ENCODE data around the gene PARP11.

DNA sequence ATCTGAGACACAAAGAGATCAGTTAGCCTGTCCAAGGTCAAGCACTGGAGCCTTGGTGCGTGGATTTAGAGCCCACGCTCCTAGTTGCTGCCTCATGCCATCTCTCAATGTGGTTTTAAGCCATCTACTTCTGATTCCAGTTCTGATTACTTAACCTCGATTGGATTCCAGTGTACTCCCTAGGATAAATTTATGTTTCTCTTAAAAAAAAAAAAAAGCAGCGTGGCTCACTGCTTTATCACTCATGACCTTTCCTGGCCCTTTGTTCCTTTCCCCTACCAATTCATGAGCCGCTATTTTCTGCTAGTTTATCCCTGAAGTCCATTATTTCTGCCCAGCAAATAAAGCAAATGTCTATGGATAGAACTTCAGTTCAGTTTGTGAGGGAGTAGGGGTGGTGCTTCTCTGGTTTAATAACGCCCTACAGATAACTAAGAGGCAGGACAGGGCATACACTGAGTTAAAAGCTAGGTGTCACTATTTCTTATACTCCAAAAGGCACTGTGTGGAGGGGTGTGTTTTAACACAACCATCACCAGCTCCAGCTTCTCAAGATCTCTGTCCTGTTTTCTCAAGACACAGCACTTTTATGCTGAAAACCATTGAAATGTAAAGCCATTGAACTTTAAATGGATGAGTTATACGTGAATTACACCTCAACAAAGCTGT, 9.8 kb upstream of the PARP11 start:
- no peak for TF ChIP-seq POLR2A (IDR thresholded peaks at IDR 0.05)
- TF ChIP-seq, protein P1, sequence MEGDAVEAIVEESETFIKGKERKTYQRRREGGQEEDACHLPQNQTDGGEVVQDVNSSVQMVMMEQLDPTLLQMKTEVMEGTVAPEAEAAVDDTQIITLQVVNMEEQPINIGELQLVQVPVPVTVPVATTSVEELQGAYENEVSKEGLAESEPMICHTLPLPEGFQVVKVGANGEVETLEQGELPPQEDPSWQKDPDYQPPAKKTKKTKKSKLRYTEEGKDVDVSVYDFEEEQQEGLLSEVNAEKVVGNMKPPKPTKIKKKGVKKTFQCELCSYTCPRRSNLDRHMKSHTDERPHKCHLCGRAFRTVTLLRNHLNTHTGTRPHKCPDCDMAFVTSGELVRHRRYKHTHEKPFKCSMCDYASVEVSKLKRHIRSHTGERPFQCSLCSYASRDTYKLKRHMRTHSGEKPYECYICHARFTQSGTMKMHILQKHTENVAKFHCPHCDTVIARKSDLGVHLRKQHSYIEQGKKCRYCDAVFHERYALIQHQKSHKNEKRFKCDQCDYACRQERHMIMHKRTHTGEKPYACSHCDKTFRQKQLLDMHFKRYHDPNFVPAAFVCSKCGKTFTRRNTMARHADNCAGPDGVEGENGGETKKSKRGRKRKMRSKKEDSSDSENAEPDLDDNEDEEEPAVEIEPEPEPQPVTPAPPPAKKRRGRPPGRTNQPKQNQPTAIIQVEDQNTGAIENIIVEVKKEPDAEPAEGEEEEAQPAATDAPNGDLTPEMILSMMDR (IDR thresholded peaks at IDR 0.05) = no peak
- TF ChIP-seq EP300 (IDR thresholded peaks at IDR 0.05) = no peak
